HG02610 (cell line): ENCODE results near the gene OPTN.

ENCODE experiments used
- ATAC-seq: cut with Tn5 transposase; IDR thresholded peaks from one replicate; pipeline ENCODE4 v1.9.1; 2021; ENCODE audit warnings: mild to moderate bottlenecking, moderate library complexity; ENCODE audit not compliant: unreplicated experiment

OPTN gene

DNA sequence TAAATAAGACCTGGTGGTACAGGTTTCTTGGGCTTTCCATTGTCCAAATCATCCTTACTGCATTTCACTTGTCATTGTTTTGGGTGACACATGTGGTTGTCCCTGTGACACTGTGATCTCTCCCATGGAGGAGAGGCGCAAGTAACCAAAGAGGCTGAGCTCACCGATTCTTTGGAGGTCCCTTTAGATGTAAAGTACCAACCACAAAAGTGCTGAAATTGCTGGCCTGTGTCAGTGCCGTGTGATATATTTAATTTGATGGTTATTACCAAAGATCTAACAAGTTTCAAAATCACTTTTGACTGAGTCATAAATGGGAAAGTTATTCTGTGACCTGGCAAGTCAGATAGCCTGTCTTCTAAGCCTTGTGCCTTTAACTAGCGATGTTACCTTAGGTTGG, 80.8 kb downstream of the OPTN start:
- ATAC-seq: peak; percentile 82

- no peak for ATAC-seq
Measured at GRCh38 chr10:13182424-13182823, 82.5 kb downstream of the OPTN start.

DNA sequence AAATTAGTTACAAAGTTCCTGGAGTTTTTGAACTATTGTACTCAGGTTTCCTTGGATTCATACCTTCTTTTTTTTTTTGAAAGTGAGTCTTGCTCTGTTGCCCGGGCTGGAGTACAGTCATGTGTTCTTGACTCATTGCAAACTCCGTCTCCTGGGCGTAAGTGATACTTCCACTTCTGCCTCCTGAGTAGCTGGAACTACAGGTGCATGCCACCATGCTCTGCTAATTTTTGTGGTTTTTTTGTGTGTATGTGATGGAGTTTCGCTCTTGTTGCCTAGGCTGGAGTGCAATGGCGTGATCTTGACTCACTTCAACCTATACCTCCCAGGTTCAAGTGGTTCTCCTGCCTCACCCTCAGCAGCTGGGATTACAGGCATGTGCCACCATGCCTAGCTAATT, 83.7 kb downstream of the OPTN start:
- ATAC-seq: peak; percentile 70

GRCh38 chr10:13184276-13184675, 84.3 kb downstream of the OPTN start:
- no peak for ATAC-seq

DNA sequence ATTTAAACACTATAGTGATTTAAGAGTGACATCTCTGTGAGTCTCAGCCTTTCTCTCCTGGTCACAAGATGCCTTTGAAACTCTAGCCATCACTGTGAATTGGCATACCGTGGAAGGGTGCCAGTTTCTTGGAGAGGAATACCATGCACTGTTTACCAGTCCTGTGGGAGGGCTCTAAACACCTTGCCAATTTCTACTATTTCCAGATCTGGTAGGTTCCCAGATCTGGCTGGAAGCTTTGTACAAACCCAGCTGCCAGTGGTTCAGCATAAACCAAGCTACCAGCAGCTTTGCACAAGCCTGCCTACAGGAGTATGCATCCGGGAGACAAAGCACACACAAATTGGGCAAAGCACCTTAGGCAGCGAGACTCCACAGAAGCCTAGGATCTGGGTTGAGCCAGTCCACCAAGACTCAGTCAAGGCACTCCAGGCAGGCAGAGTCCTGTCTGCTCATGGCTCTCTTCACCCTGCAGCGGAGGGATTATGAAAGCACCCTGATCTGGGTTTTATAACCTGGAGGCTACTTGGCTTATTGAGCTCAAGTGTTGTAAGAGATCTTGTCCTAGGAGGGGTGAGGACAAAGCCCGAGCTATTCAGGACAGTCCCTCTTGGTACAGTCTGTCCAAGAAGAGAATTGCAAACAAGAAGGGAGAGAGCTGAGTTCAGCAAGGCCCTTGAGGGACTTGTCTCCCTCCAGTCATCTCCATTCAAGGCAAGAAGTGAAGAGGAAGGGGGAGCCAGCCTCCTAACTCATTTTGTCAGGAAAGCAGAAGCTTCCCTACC, 85.0 kb downstream of the OPTN start:
- ATAC-seq: no peak

DNA sequence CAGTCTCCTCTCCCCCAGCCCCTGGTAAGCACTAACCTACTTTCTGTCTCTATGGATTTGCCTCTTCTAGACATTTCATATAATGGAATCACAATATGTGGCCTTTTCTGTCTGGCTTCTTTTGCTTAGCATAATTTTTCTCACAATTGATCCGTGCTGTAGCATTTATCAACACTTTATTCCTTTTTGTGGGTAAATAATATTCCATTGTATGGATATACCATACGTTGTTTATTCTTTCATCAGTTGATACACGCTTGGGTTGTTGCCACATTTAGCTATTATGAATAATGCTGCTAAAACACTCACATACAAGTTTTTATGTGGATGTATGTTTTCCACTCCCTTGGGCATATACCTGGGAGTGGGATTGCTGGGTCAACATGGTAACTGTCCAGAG, 87.2 kb downstream of the OPTN start:
- no peak for ATAC-seq
